HG03066 (cell line): ENCODE results near the gene HNMT.
"Not testable (repeated sequence)": the region's sequence is repeated elsewhere in the genome, so short reads cannot be mapped to it uniquely, and the experiment has no call there.

ENCODE experiments used
- ATAC-seq: cut with Tn5 transposase; IDR thresholded peaks from one replicate; pipeline ENCODE4 v1.9.1; 2021; ENCODE audit warnings: low read depth; ENCODE audit not compliant: unreplicated experiment

The HNMT gene

DNA sequence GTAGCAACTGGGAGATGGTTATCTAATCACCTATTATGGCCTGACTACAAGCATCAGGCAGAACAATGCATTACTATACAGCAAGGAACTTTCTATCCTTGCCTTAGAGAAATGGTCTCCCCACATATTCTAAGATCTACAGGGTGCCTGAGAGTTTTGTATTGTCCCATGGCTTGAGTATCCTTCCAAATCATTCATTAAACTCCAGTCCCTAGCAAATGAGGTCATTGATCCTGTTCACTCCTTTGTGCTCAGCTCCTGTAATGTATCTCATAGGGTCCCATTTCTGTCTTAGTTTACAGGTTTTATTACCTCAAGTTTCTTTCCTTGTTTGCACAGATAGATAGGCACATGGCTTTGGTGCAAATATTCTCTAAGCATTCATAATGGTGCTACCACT is 9.0 kb downstream of the HNMT start:
- ATAC-seq = no peak

DNA sequence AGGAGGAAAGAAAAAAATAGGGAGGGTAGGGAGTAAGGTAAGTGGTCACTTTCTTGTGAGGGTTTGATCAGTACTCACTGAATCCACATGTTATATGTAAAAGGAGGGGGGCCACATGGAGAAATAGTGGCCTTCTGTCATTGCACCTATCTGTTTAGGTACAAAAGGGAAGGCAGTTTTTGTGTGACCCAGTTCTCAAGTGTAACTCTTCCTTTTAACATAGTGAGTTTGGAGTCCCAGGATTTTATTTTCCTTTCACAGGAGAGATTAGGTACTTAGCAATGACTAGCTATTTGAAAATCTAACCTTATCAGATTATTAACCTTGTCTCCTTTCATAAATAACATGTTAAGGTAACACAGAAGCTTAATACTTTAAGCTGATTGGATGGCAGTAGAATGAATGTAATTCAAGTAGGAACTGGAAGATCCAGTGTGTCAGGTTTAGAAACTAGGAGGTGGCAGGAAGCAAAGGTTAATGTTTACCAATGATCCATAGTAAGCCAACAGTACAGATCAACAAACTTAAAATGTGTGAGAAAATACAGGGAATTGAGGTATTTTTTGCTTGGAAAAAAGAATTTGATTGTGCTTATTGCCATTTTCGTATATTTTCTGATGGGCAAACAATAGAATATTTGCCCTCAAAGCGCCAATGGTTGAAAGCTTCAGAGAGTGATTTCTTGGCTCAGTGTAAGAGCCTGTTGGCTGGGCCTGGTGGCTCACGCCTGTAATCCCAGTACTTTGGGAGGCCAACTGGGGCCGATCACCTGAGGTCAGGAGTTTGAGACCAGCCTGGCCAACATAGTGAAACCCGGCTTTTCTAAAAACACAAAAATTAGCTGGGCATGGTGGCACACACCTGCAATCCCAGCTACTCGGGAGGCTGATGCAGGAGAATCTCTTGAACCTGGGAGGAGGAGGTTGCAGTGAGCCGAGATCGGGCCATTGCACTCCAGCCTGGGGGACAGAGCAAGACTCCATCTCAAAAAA is 11.3 kb downstream of the HNMT start:
- ATAC-seq = no peak

DNA sequence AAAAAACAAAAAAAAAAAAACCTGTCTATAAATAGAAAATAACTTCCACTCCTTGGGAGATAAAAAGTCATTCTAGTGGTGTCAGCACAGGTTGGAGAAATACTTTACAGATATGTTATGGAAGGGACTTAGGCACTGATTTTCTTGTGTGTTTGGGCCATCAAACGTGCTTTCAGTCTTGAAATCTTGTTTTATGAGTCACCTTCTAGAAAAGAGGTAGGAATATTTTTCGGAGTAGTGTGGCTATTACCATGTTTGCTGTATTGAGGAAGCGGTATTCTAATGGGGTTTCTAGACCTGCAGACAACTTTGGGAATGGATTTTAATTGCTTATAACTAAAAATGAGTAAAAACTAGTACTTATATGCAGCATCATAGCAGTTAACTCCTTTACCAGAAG is 12.0 kb downstream of the HNMT start:
- no peak for ATAC-seq

DNA sequence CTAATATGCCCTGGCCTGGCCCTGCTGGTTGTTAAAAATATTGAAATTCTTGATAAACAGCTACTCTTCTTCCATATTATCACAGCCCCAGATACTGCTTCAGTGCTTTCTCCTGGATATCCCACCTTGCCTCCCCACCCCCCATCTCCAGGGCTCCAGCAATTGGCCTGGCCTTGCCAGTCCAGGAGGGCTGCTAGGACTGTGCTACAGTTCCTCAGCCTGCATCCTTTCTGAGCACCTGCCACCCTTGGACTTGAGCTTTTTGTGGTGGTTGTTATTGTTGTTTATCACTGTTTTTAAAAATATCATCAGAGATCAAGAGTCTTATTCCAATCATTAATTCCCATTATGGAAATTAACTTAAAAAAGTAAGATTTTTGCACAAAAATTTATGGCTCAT is 13.5 kb downstream of the HNMT start:
- no peak for ATAC-seq

DNA sequence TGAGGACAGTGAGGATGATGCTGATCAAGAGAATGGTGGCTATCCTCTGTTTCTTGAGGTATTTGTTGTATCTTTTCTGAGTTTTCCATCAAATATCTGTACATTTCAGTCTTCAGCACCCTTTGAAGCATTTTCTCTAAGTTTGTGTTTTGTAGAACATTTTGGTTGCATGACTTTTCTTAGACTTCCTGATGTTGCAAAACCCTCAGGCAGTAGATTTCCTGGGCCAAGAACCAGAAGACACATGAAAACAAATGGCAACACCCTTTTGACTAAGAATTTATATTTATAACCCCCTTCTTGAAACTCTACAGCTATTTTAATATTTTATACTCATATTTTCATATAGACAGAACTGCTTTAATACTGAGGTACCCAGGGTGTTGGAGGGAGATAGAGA is 16.2 kb downstream of the HNMT start:
- no peak for ATAC-seq

DNA sequence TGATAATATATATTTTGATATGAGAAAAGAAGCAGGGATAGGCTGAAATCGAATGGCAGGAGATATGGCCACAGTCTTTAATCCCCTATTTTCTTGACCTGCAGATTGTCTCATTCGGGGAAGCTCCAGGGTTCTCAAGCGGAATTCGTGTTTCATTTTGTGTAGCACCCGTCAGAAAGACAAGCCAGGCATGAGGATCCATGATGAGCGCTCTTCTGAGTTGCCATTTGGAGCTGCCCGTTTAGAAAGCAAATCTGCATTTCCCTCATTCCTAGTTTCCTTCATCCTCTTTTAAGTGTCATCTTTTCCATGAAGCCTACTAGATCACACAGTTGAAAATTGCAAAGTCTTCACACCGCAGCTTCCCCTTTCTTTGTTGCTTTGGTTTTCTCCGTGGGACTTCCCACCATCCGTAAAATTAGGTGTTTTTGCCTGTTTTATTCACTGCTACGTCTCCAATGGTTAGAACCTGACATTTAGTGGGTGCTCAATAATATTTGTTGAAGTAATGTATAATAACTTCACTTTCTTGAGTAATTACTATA is 16.9 kb downstream of the HNMT start:
- no peak for ATAC-seq

DNA sequence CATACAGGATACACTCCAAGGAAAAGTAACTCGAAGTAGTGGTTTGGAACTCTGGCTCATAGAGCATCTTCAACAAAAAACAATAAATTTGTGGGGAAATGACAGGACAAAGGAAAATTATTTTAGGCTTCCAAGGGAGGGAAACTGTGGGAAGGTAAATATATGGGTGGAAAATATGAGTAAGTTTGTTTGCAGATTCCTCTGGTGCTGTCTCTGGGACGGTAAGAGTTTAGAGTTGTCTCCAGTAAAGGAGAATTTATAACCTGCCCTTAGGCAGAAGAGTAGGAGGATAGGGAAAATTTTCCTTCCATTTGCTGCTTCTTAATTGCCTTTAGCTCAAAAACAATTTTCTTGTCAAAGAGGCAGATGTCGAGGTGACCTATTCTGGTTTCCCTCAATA is 19.3 kb downstream of the HNMT start:
- ATAC-seq = no peak

DNA sequence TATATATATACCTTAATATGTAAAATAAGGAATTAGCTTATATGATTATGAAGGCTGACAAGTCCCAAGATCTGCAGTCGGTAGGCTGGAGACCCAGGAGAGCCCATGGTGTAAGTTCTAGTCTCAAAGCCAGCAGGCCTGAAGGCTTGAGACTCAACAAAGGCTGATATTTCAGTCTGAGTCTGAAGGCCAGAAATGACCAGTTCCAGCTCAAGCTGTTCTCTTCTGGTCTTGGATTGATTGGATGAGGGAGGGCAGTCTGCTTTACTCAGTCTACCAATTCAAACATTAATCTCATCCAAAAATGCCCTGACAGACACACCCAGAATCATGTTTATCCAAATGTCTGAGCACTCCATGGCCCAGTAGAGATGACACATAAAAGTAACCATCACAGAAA is 22.0 kb downstream of the HNMT start:
- ATAC-seq = no peak

DNA sequence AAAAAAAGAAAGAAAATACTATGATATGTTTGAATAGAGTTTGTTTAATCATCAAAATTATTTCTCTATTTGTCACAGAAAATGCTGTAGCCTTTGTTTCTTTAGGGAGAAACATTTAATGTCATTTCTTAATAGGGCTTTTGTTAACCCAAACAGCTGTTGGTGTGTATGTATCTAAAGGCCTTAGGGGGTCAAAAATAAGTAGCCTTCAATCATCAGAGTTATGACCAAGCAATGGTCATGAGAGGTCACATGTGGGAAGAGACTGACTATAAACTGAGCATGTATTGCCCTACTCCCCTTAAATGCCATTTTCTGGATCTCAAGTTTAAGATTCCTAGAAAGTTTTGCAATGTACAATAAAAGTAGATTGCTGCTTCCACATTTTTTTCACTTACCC is 22.7 kb downstream of the HNMT start:
- no peak for ATAC-seq

DNA sequence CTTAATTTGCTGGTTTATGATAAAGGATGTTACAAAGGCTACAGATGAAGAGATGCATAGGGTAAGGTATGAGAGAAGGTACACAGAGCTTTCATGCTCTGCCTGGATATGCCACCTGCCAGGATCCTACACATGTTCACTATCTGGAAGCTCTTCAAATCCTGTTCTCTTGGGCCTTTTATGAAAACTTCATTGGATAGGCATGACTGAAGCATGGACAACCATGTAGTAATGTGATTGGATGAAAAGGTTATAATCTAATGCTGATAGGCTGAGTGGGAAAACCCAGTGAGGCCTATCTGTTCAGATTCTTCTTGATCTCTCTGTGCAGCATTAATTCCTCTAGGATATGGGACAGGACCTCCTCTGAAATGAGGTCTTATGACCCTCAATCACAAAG is 26.8 kb downstream of the HNMT start:
- no peak for ATAC-seq

DNA sequence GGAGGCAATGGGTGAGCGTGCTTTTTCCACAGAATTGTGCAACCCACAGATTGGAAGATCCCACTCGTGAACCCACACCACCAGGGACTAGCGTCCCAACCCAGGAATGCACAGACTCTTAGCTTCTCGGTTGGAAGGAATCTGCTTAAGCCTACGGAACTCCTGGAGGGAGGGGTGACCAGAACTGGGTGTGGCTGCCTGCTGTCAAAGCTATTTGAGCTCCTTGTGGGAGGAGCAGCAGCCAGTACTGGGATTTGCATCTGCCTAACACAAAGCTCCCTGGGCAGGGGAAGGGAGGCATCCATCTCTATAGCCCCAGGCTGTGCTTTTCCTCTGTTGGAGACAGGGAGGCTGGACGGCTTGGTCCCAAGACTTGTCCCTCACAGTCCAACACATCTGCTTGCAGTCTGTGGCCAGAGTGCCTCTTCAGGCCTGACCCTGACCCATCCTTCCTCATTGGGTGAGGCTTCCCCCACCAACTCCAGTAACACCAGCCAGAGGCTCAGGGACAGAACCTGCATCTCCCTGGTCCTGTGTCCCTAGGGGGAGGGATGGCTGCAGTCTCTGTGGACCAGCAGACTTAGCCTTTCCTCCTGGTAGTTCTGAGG is 27.9 kb downstream of the HNMT start:
- no peak for ATAC-seq

DNA sequence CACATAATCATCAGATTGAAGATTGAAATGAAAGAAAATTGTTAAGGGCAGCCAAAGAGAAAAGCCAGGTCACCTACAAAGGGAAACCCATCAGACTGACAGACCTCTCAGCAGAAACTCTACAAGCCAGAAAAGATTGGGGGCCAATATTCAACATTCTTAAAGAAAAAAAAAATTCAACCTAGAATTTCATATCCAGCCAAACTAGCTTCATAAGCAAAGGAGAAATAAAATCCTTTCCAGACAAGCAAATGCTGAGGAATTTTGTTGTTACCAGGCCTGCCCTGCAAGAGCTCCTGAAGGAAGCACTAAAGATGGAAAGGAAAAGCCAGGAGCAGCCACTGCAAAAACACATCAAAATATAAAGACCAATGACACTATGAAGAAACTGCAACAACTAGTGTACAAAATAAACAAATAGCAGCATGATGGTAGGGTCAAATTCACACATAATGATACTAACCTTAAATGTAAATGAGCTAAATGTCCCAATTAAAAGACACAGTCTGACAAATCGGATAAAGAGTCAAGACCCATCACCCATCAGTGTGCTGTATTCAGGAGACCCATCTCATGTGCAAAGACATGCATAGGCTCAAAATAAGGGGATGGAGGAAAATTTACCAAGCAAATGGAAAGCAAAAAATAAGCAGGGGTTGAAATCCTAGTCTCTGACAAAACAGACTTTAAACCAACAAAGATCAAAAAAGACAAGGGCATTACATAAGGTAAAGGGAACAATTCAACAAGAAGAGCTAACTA is 29.6 kb downstream of the HNMT start:
- not testable (repeated sequence) for ATAC-seq

DNA sequence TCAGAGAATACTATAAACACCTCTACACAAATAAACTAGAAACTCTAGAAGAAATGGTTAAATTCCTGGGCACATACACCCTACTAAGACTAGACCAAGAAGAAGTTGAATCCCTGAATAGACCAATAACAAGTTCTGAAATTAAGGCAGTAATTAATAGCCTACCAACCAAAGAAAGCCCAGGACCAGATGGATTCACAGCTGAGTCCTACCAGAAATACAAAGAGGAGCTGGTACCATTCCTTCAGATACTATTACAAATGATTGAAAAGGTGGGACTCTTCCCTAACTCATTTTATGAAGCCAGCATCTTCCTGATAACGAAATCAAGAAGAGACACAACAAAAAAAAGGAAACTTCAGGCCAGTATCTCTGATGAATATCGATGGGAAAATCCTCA is 31.1 kb downstream of the HNMT start:
- not testable (repeated sequence) for ATAC-seq

DNA sequence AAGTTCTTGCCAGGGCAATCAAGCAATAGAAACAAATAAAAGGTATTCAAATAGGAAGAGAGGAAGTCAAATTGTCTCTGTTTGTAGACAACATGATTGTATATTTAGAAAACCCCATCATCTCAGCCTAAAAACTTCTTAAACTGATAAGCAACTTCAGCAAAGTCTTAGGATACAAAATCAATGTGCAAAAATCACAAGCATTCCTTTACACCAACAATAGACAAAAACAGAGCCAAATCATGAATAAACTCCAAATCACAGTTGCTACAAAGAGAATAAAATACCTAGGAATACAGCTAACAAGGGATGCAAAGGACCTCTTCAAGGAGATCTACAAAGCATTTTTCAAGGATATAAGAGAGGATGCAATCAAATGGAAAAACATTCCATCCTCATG is 31.9 kb downstream of the HNMT start:
- ATAC-seq = not testable (repeated sequence)

DNA sequence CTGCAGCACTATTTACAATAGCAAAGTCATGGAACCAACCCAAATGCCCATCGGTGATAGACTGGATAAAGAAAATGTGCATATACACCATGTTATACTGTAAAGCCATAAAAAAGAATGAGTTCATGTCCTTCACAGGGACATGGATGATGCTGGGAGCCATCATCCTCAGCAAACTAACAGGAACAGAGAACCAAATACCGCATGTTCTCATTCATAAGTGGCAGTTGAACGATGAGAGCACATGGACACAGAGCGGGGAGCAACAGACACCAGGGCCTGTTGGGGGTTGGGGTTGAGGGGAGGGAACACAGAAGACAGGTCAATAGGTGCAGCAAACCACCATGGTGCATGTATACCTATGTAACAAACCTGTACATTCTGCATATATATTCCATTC is 33.5 kb downstream of the HNMT start:
- no peak for ATAC-seq

DNA sequence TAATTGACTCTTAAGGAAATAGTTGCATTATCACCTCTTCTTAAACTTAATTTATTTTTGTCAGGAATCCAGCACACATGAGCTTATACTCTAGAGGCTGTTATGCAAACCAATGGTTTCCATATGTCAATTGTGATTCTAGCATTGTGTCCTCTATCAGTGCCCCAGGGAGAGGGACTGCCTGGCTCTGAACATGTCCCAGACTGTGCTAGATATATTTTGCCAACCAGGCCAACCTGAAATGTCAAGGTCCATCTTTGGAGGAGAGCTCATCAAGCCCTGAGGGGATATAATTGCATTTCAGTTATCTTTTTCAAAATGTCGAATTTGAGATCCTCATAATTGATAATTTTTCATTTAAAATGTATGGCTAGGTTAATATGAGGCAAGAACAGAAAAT is 34.2 kb downstream of the HNMT start:
- no peak for ATAC-seq

DNA sequence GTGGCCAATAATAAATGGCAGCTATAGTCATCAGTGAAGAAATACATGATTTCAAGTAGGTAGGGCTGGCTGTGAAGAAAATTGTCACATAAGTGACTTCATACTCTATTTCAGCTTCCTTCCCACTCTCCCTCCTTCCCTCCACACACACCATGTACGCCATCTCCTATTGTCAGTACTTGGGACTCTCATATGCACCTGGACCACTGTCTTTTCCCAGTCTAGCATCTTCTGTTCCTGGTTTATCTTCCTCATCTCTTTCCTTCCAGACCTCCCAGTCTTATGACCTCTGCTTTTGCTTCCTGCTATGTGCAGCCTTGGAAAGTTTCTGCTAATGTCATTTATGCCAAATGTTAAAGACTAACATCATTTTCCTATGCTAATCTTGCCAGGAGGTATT is 35.0 kb downstream of the HNMT start:
- no peak for ATAC-seq

DNA sequence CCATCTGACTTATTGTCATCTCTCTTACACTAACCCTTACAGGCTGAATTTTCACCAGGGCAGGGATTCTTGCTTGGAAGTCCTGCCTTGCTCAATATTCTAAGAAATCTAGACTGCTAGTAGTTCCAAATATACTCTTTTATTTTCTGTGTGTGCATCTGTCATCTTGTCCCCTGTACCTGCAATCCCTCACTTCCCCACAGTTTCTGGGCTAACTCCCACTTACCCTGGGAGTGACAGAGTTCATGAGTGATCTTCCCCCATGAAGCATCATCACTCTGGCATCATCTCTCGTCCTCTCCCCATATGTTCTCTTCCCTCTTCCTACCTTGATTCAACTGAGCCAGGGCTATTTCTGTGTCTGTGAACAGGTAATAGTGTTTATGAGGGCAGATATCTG is 35.7 kb downstream of the HNMT start:
- no peak for ATAC-seq

DNA sequence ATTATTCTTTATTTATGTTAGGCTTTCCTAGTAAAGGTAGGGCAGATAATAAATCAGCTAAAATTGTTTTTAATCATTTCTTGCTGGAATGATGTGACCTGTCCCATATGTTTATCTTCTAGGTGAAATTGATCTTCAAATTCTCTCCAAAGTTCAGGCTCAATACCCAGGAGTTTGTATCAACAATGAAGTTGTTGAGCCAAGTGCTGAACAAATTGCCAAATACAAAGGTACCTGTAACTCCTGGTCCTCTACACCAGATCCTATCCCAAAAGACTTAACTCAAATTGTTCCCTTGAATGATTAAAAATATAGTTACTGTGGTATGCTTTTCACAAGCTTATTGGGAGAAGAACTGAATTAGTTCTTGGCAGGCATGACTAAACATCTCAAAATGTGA is 36.5 kb downstream of the HNMT start:
- ATAC-seq = no peak

DNA sequence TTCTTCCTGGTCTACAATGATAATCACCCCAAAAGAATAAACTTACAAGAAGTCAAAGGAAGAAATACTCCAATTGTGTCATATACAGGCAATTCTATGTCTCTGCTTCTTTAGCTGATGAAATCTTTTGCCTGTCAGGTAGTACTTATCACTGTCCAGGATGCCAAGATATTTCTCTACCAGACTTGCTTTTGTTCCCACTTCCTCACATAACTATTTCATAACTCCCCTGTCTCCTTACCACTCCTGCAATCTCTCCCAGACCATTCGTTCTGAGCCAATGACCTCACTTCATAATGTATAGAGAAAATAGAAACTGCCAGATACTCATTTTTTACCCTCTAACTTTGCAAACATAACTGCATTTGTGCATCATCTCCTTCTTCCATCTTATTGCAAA is 39.1 kb downstream of the HNMT start:
- no peak for ATAC-seq

DNA sequence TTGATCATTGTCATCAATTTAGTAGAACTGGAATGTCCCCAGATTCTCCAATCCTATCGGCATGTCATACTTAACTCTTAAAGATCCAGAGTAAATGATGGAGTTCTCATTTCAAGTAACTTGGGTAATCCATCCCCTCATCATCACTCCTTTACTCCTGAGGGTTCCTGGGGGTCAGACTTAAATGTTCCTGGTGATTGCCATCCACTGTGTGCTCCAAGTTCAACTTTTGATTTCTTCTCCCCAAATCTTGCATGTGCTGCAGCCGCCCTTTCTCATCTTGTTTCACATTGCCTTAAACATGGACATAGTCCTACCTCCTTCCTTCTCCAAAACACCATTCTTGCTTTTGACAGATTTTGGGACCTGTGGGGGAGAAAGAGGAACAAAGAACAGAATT is 43.2 kb downstream of the HNMT start:
- no peak for ATAC-seq
